Memory B cell (primary cell): ENCODE results near the gene TPRN.

Experiments used
- ATAC-seq: fragments of 150-1000 bp; cut with Tn5 transposase; 2 replicates; pipeline ENCODE4 v1.10.0; 2021; ENCODE audit warnings: low read depth, mild to moderate bottlenecking, moderate library complexity
- DNase-seq, 2 donors: peaks; one replicate each; pipeline ENCODE4 v3.0.0; 2022; ENCODE audit warnings: low spot score in 2 of 2
- H3K27ac Mint-ChIP-seq: one replicate; pipeline ENCODE4 v1.8.0; 2022; ENCODE audit warnings: mild to moderate bottlenecking, moderate library complexity, mixed read lengths
- H3K27me3 Mint-ChIP-seq: one replicate; pipeline ENCODE4 v1.8.0; 2022; ENCODE audit warnings: mixed read lengths
- H3K36me3 Mint-ChIP-seq: one replicate; pipeline ENCODE4 v1.8.0; 2022; ENCODE audit warnings: mild to moderate bottlenecking, mixed read lengths
- H3K4me1 Mint-ChIP-seq: one replicate; pipeline ENCODE4 v1.8.0; 2022; ENCODE audit warnings: mixed read lengths
- H3K4me3 Mint-ChIP-seq: one replicate; pipeline ENCODE4 v1.8.0; 2022; ENCODE audit warnings: mild to moderate bottlenecking, moderate library complexity, mixed read lengths
- H3K9me3 Mint-ChIP-seq: one replicate; pipeline ENCODE4 v1.8.0; 2022; ENCODE audit warnings: mixed read lengths

Gene TPRN

GRCh38 chr9:137195525-137196220, 4.9 kb downstream of the TPRN start:
- Mint-ChIP-seq H3K27ac (no peak overlapping the region), H3K4me1 (peaks cover 9% of the 10 kb centered on the region), H3K27me3 (no peaks in the 10 kb centered on the region), H3K36me3 (peaks cover 4% of the 10 kb centered on the region), H3K4me3 (no peak overlapping the region), H3K9me3 (no peaks in the 10 kb centered on the region)
- ATAC-seq (no peak), DNase-seq (no peak)

- ATAC-seq (no peak), DNase-seq (no peak)
- peaks cover 9% of the 10 kb centered on the region for H3K4me1 Mint-ChIP-seq
- peaks cover 4% of the 10 kb centered on the region for H3K36me3 Mint-ChIP-seq
- no peak overlapping the region for H3K27ac Mint-ChIP-seq
- H3K4me3 Mint-ChIP-seq = no peak overlapping the region
- H3K9me3 Mint-ChIP-seq = no peaks in the 10 kb centered on the region
- no peaks in the 10 kb centered on the region for H3K27me3 Mint-ChIP-seq
Observed at GRCh38 chr9:137194909-137195308, 5.6 kb downstream of the TPRN start.

GRCh38 chr9:137194388-137194787, 6.2 kb downstream of the TPRN start:
- H3K36me3 Mint-ChIP-seq = peaks cover 4% of the 10 kb centered on the region
- no peaks in the 10 kb centered on the region for H3K9me3 Mint-ChIP-seq
- DNase-seq (no peak), ATAC-seq (no peak)
- H3K27me3 Mint-ChIP-seq = no peaks in the 10 kb centered on the region
- peaks cover 9% of the 10 kb centered on the region for H3K4me1 Mint-ChIP-seq
- no peak overlapping the region for H3K4me3 Mint-ChIP-seq
- no peak overlapping the region for H3K27ac Mint-ChIP-seq

GRCh38 chr9:137193771-137194170, 6.8 kb downstream of the TPRN start:
- Mint-ChIP-seq H3K4me3 (no peak overlapping the region), H3K4me1 (peaks cover 13% of the 10 kb centered on the region), H3K36me3 (peaks cover 4% of the 10 kb centered on the region), H3K9me3 (no peaks in the 10 kb centered on the region), H3K27me3 (no peaks in the 10 kb centered on the region), H3K27ac (no peak overlapping the region)
- DNase-seq (no peak), ATAC-seq (no peak)

- H3K9me3 Mint-ChIP-seq = no peaks in the 10 kb centered on the region
- H3K4me1 Mint-ChIP-seq = peaks cover 11% of the 10 kb centered on the region
- no peaks in the 10 kb centered on the region for H3K27me3 Mint-ChIP-seq
Observed at GRCh38 chr9:137192859-137193258, 7.7 kb downstream of the TPRN start.

DNA sequence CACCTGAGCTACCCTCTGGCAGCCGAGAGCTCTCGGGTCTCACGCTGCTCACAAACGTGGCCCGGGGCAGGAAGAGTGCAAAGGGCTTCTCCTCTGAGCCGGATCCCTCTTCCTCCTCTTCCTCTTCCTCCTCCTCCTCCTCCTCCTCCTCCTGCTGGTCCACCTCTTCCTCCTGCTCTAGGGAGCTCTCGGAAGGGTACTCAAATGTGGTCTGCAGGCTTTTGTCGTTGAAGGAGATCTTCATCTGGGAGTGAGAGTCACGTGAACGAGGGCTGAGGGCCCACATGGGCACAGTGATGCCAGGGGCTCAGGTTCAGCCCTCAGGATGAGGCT, 8.1 kb downstream of the TPRN start:
- no peak overlapping the region for H3K27ac Mint-ChIP-seq
- peaks cover 4% of the 10 kb centered on the region for H3K36me3 Mint-ChIP-seq
- ATAC-seq (no peak), DNase-seq (no peak)
- H3K9me3 Mint-ChIP-seq = no peaks in the 10 kb centered on the region
- H3K4me3 Mint-ChIP-seq = no peak overlapping the region
- H3K4me1 Mint-ChIP-seq = peaks cover 12% of the 10 kb centered on the region
- no peaks in the 10 kb centered on the region for H3K27me3 Mint-ChIP-seq

More at GRCh38 chr9:137192859-137193258, 7.7 kb downstream of the TPRN start:
- ATAC-seq (no peak), DNase-seq (no peak)
- no peak overlapping the region for H3K27ac Mint-ChIP-seq
- H3K4me3 Mint-ChIP-seq = no peak overlapping the region
- H3K36me3 Mint-ChIP-seq = peaks cover 4% of the 10 kb centered on the region

GRCh38 chr9:137191691-137192447, 8.7 kb downstream of the TPRN start:
- H3K36me3 Mint-ChIP-seq = peaks cover 4% of the 10 kb centered on the region
- DNase-seq = no peak
- no peak overlapping the region for H3K4me3 Mint-ChIP-seq
- H3K4me1 Mint-ChIP-seq = peaks cover 14% of the 10 kb centered on the region
- H3K27ac Mint-ChIP-seq = no peak overlapping the region
- no peaks in the 10 kb centered on the region for H3K27me3 Mint-ChIP-seq
- no peak for ATAC-seq
- no peaks in the 10 kb centered on the region for H3K9me3 Mint-ChIP-seq

DNA sequence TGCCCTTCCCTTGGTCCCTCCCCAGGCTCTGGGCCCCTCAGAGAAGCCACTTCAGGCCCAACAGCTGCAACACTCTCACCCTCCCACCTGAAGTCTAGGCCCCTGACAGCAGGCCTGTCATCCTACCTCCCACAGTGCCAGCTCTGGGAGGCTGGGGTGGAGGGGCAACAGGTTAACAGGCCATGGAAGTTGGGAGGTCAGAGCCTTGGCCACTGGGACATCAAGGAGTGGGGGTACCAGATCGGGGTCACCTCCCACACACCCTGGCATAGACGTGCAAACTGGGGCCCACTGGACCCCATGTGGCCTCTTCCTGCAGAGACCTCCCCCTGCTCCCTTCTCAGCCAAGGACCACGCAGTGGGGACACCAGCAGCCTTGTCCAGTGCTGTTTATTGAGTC, 9.3 kb downstream of the TPRN start:
- H3K4me1 Mint-ChIP-seq = peaks cover 16% of the 10 kb centered on the region
- no peaks in the 10 kb centered on the region for H3K27me3 Mint-ChIP-seq
- H3K36me3 Mint-ChIP-seq = peaks cover 4% of the 10 kb centered on the region
- ATAC-seq (no peak), DNase-seq (no peak)
- no peak overlapping the region for H3K27ac Mint-ChIP-seq
- no peaks in the 10 kb centered on the region for H3K9me3 Mint-ChIP-seq
- peak overlapping the region; percentile 47 for H3K4me3 Mint-ChIP-seq

DNA sequence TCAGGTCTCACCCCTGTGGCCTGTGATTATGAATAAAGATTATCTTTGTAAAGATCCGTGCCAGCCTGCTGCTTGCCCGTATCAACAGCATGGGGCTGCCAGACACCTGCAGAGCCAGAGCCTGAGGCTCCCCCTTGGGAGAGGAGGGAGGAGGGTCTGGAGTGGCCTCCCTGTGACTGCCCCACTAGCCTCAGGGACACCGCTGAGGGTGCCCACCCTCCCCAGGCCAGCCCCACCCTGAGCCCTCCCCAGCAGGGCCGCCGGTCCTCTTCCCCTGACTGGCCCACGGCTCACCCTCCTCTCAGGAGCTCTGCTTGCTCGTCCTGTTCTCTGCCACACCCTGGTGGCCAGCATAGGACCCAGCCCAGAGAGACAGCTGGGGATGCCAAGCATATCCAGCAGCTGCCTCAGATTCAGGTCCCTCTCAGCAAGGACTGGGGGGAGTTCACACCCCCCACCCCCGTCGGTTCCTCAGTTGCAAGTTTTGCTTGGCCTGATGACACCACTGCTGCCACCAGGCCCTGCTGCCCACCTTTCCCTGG, 10.2 kb downstream of the TPRN start:
- Mint-ChIP-seq H3K4me3 (peak overlapping the region; percentile 47), H3K27ac (peak overlapping the region; percentile 82), H3K4me1 (peaks cover 16% of the 10 kb centered on the region), H3K27me3 (no peaks in the 10 kb centered on the region), H3K36me3 (peaks cover 4% of the 10 kb centered on the region), H3K9me3 (no peaks in the 10 kb centered on the region)
- no peak for ATAC-seq
- no peak for DNase-seq

DNA sequence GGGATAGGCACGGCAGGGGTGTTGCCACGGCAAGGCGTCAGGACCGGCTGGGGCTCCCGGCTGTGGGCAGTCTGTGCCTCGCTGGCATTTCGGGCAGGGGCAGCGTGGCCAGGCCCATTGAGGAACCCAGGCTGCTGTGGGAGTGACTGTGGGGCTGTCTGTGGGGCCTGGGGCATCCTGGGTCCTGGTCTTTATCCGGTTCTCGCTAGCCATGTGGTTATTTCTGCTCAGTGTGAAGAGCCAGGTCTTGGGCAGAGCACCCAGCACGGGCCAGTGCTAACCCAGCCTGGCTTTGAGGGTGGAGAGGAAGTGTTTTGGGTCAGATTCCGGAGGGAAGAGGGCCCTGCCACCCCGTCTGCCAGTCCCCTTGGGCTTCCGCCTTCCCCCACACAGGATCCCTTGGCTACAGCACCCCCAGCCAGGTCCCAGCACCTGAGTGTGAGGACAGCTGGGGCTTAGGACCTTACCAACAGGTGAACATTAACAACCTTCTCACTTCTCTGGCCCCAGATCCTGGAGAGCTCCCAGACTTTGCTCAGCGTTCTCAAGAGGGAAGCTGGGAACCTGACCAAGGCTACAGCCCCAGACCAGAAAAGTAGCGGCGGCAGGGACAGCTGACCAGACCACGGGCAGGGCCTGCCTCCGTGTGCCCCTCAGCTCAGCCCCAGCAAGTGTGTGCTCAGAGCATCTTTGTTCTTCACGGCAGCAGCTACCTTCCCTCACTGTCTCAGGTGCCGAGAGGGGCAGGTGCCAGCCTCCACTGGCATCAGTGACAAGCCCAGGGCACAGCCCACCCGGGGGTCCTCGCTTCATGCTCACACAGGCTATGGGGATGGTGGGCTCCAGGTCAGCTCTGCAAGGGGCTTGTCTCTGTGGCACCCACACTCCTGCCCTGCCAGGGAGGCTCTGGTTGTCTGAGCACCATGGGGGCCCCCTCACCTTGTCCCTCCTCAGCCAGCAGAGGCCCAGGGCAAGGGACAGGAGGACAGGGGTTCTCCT, 10.9 kb downstream of the TPRN start:
- H3K4me1 Mint-ChIP-seq = peaks cover 14% of the 10 kb centered on the region
- no peak for ATAC-seq
- peak overlapping the region; percentile 98 for H3K27ac Mint-ChIP-seq

GRCh38 chr9:137188490-137189296, 11.8 kb downstream of the TPRN start, which contains the start of the genes ANAPC2 and SSNA1:
Gene ANAPC2, minus strand, starts transcription at chr9:137188560. Its CDS starts 28 bp downstream, at chr9:137188532.
Gene SSNA1, plus strand, starts transcription at chr9:137188676. Its CDS starts 51 bp downstream, at chr9:137188727.
- no peaks in the 10 kb centered on the region for H3K9me3 Mint-ChIP-seq
- H3K27me3 Mint-ChIP-seq = no peaks in the 10 kb centered on the region
- H3K36me3 Mint-ChIP-seq = peaks cover 12% of the 10 kb centered on the region
- peak; percentile 84 for ATAC-seq
- H3K4me1 Mint-ChIP-seq = peaks cover 20% of the 10 kb centered on the region
- peak; percentile 91 to 99 for DNase-seq
- H3K27ac Mint-ChIP-seq = peak within 1 kb of the TSS; percentile 98
- H3K4me3 Mint-ChIP-seq = peak within 1 kb of the TSS; percentile 95

More for the DNA sequence above, 10.9 kb downstream of the TPRN start:
- no peaks in the 10 kb centered on the region for H3K27me3 Mint-ChIP-seq
- no peaks in the 10 kb centered on the region for H3K9me3 Mint-ChIP-seq
- no peak for DNase-seq
- peak overlapping the region; percentile 89 for H3K4me3 Mint-ChIP-seq
- H3K36me3 Mint-ChIP-seq = peaks cover 6% of the 10 kb centered on the region

DNA sequence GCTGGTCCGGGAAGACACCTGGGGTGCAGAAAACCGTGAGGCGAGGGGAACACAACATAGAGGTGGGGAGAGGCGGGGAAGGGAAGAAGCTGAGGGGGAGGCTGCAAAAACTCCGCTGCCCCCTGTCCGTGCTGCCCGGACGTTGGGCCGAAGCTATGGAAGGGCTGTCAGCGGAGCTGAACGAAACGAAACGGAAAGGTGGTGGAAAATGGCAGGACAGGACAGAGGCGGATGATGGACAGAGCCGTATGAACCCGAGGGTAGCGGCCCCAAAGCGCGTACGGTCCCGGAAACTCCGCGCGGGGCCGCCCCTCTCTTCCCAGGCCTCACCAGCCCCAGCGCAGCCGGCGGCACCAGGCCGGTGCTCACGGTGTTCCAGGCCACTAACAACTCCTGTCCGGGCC, 12.5 kb downstream of the TPRN start:
- ATAC-seq (peak; percentile 9), DNase-seq (no peak)
- H3K27me3 Mint-ChIP-seq = no peaks in the 10 kb centered on the region
- H3K4me1 Mint-ChIP-seq = peaks cover 20% of the 10 kb centered on the region
- H3K9me3 Mint-ChIP-seq = no peaks in the 10 kb centered on the region
- peak overlapping the region; percentile 98 for H3K27ac Mint-ChIP-seq
- H3K4me3 Mint-ChIP-seq = peak overlapping the region; percentile 95
- H3K36me3 Mint-ChIP-seq = peaks cover 17% of the 10 kb centered on the region

- H3K27me3 Mint-ChIP-seq = no peaks in the 10 kb centered on the region
- ATAC-seq = no peak
- H3K9me3 Mint-ChIP-seq = no peaks in the 10 kb centered on the region
- peaks cover 20% of the 10 kb centered on the region for H3K4me1 Mint-ChIP-seq
- peaks cover 17% of the 10 kb centered on the region for H3K36me3 Mint-ChIP-seq
- H3K4me3 Mint-ChIP-seq = peak overlapping the region; percentile 95
- peak overlapping the region; percentile 98 for H3K27ac Mint-ChIP-seq
- DNase-seq = no peak
Observed at GRCh38 chr9:137187386-137187785, 13.2 kb downstream of the TPRN start.
